HUDEP-2 (cell line): ENCODE data around the gene PDE3A.
A peak's percentile ranks its signal among the peaks of the same experiment; 100 is the strongest.

ENCODE experiments used
- DNase-seq, 76 experiments: peaks; one replicate each; lab custom pipeline; 2025; ENCODE audit not compliant: unreplicated experiment in 76 of 76; lab: John Stamatoyannopoulos, UW

PDE3A gene

GRCh38 chr12:20452496-20453010 lies 84.2 kb downstream of the PDE3A start:
- no peak for DNase-seq

DNA sequence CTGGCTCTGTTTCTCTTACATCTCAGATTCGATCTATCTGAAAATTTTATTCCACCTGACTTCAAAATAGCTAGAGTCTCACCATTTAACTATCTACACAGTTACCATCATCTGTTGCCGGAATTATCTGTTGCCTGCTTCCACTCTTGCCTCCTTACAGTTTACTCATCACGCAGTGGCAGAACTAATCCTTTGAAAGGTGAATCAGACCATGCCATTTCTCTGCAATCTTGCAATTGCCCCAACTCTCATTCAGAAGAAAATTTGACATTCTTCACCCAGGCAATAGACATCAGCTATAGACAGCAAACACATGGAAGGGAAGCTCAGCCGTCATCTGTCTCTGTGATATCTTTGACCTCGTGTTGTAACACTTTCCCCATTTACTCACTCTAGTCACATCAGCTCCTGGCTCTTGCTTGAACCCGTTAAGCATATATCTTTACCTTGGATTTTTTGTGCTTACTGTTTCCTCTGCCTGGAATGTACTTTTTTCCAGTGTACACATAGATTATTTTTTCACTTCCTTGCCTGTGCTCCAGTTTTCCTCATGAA lies 85.5 kb downstream of the PDE3A start:
- DNase-seq = no peak

DNA sequence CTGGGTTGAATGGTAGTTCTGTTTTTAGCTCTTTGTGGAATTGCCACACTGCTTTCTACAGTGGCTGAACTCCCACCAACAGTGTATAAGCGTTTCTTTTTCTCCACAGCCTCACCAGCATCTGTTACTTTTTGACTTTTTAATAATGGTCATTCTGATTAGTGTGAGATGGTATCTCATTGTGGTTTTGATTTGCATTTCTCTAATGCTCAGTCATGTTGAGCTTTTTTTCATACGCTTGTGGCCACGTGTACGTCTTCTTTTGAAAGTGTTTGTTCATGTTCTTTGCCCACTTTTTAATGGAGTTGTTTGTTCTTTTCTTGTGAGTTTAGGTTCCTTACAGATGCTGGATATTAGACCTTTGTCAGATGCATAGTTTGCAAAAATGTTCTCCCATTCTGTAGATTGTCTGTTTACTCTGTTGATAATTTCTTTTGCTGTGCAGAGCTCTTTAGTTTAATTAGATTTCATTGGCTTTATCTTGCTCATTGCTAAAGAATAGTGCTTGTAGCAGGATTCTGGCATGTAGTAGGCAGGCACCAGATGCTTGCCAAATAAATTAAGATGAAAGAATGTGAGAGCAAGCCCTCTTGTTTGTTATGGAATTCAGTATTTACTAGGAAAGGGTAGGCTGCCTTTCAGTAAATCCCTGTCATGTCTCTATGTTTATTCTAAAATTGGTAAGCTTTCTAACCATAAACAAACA lies 86.8 kb downstream of the PDE3A start:
- DNase-seq = no peak

DNA sequence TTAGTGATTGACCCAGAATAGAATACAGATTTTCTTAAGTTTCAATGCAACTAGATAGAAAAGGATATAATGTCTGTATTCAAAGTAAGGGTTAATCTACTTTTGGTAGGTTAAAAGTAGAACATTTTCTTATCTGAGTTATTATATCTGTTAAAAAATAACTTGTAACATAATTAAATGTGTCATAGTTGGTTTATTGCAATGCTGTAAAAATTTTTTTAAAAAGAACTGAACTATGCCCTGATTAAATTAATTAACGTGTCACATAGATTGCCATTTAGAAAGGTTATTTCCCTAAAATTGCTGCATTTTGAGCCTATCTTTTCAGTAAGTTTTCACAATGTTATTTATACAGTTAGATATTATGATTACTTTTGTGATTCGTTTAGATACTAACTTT lies 89.2 kb downstream of the PDE3A start:
- no peak for DNase-seq

GRCh38 chr12:20458011-20458410 lies 89.7 kb downstream of the PDE3A start:
- DNase-seq = no peak

GRCh38 chr12:20459920-20460319 lies 91.6 kb downstream of the PDE3A start:
- DNase-seq = no peak

- no peak for DNase-seq
These were observed 92.6 kb downstream of the PDE3A start for GRCh38 chr12:20460956-20461355.

GRCh38 chr12:20463913-20464524 lies 95.7 kb downstream of the PDE3A start:
- peak in 4 of 76 experiments; percentile 1 to 9 (median 2) for DNase-seq

GRCh38 chr12:20469300-20469699 lies 101.0 kb downstream of the PDE3A start:
- DNase-seq = no peak

DNA sequence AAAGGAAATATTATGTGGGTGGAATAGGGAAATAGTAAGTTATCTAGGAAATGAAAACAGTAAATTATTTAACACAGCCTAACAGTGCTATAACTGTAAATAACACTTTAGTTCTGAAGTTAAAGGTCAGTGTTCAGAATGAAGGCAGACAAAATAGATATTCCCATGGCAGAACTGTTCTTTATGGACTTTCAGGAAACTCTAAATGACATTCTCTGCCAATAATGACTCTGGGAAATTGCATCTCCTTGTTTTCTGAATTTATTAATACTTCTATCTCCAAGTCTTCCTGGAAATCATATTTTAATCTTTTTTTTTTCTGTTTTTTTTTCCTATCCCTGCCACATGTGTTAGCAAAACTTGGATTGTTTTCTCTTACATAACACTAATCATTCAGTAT lies 101.4 kb downstream of the PDE3A start:
- no peak for DNase-seq

- no peak for DNase-seq
These were observed 103.9 kb downstream of the PDE3A start for GRCh38 chr12:20472102-20472782.

DNA sequence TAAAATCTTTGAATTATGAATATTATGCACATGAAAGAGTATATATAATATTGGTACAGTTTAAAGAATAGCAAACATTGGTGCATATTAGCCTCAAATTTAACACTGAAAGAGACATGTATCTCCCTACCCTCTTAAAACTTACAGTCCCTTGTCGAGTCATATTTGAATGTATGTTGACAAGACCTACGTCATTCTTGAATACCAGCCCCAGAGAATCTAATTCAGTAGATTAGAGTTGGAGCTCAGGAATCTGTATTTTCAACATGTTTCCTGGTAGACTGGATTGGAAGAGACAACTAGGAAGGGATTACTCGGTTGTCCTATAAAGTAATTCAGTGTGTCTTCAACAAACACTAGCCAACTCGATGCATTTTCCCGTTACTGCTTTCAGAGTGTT lies 104.8 kb downstream of the PDE3A start:
- DNase-seq = no peak

GRCh38 chr12:20474016-20474415 lies 105.7 kb downstream of the PDE3A start:
- no peak for DNase-seq

DNA sequence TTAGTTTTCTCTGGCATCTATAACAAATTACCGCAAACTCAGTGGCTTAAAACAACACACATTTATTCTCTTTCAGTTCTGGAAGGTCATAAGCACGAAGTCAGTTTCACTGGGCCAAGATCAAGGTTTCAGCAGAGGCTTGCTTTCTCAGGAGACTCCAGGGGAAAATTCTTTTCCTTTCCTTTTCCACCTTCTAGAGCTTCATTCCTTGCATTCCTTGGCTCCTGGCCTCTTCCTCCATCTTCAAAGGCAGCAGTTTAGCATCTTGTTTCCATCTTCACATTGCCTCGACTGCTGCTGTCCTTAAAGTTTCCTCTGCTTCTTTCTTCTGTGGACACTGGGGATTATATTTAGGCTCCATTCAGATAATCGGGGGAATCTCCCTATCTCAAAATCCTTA lies 106.1 kb downstream of the PDE3A start:
- DNase-seq = no peak

DNA sequence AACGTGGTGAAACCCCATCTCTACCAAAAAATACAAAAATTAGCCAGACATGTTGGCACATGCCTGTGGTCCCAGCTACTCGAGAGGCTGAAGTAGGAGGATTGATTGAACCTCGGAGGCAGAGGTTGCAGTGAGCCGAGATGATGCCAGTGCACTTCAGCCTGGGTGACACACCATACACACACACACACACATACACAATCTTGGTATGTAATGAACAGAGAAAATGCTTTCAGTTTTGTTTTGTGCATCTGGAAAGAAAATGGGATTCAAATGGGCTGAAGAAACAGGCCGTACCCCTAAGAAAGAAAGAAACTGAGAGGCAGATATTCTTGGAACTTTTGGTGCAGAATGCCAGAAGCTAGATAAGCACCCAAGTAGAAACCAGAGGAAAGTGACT lies 107.2 kb downstream of the PDE3A start:
- no peak for DNase-seq

GRCh38 chr12:20476551-20476950 lies 108.2 kb downstream of the PDE3A start:
- no peak for DNase-seq

DNA sequence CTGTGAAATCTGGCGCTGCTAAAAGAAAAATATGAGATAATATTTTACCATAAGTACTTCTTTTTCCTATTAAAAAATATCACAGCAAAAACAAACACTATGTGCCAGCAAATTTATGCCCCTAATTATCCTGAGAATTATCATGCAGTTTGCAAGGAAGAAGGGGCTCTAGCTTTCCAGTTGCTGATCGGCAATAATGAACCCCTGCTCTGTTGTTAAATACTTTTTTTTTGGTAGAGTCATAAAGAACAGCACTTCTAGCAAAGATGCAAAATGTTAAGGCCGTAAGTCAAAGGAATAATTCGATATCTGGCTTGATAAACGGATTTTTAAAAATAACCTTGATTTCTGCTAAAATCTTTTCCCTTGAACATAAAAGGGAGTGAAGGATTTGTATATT lies 108.9 kb downstream of the PDE3A start:
- DNase-seq = no peak

- DNase-seq = no peak
These were observed 109.3 kb downstream of the PDE3A start for GRCh38 chr12:20477672-20478071.

GRCh38 chr12:20482491-20483054 lies 114.2 kb downstream of the PDE3A start:
- no peak for DNase-seq

DNA sequence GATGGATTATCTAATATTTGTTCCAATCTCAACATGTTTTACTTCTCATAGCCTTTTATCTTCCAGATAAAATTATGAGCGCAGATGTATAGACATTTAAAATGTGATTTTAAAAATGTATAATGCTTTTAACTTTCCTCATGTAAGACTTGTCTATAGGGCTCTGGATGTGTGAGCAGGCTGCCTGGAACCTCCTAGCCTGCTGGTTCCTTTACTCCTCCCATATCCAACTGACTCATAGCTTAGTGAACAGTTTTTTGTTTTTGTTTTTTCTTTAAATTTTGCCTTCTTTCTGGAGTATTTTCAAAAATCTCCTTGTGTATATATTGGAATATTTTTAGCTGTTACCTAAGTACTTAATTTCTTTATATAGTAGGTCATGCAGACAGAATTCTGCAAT lies 115.4 kb downstream of the PDE3A start:
- no peak for DNase-seq

- no peak for DNase-seq
These were observed 117.9 kb downstream of the PDE3A start for GRCh38 chr12:20486233-20486632.
